Epithelial cell of prostate (primary cell): ENCODE measurements around the gene EXOC2.

Source experiments
- DNase-seq: peaks from one replicate; pipeline ENCODE4 v3.0.0-alpha.2; 2011; ENCODE audit warnings: low read depth, low spot score
- H3K27ac ChIP-seq: fragments of 450-650 bp; 2 replicates; pipeline ENCODE4 v1.5.1; 2017; ENCODE audit warnings: mild to moderate bottlenecking

Gene EXOC2

GRCh38 chr6:506920-507622 is 185.9 kb downstream of the EXOC2 start:
- no peak for DNase-seq
- no peak overlapping the region for H3K27ac ChIP-seq

- no peak overlapping the region for H3K27ac ChIP-seq
- no peak for DNase-seq
These were observed 186.4 kb downstream of the EXOC2 start for GRCh38 chr6:506508-506907.

- DNase-seq: no peak
- no peak overlapping the region for H3K27ac ChIP-seq
These were observed 187.6 kb downstream of the EXOC2 start for GRCh38 chr6:505374-505773.

GRCh38 chr6:504446-504980 is 188.4 kb downstream of the EXOC2 start:
- no peak overlapping the region for H3K27ac ChIP-seq
- DNase-seq: no peak

GRCh38 chr6:503610-504362 is 189.2 kb downstream of the EXOC2 start:
- no peak for DNase-seq
- H3K27ac ChIP-seq: no peak overlapping the region

GRCh38 chr6:502761-503160 is 190.2 kb downstream of the EXOC2 start:
- H3K27ac ChIP-seq: no peak overlapping the region
- no peak for DNase-seq

- no peak for DNase-seq
- no peak overlapping the region for H3K27ac ChIP-seq
These were observed 190.9 kb downstream of the EXOC2 start for GRCh38 chr6:501891-502601.

- H3K27ac ChIP-seq: no peak overlapping the region
- no peak for DNase-seq
These were observed 193.3 kb downstream of the EXOC2 start for GRCh38 chr6:499617-500016.

GRCh38 chr6:498795-499231 is 194.1 kb downstream of the EXOC2 start:
- no peak overlapping the region for H3K27ac ChIP-seq
- DNase-seq: no peak

- H3K27ac ChIP-seq: no peak overlapping the region
- no peak for DNase-seq
These were observed 195.7 kb downstream of the EXOC2 start for GRCh38 chr6:497258-497657.

- no peak overlapping the region for H3K27ac ChIP-seq
- DNase-seq: no peak
These were observed 196.3 kb downstream of the EXOC2 start for GRCh38 chr6:496649-497048.

- DNase-seq: no peak
- H3K27ac ChIP-seq: no peak overlapping the region
These were observed 198.5 kb downstream of the EXOC2 start for GRCh38 chr6:494394-494793.

- DNase-seq: no peak
- no peak overlapping the region for H3K27ac ChIP-seq
These were observed 199.1 kb downstream of the EXOC2 start for GRCh38 chr6:493840-494239.

- DNase-seq: no peak
- H3K27ac ChIP-seq: no peak overlapping the region
These were observed 200.0 kb downstream of the EXOC2 start for GRCh38 chr6:492816-493414.

GRCh38 chr6:492178-492577 is 200.8 kb downstream of the EXOC2 start:
- DNase-seq: no peak
- H3K27ac ChIP-seq: no peak overlapping the region

GRCh38 chr6:491233-491632 is 201.7 kb downstream of the EXOC2 start:
- no peak for DNase-seq
- H3K27ac ChIP-seq: no peak overlapping the region

- no peak overlapping the region for H3K27ac ChIP-seq
- no peak for DNase-seq
These were observed 202.5 kb downstream of the EXOC2 start for GRCh38 chr6:490251-491037.

- H3K27ac ChIP-seq: no peak overlapping the region
- no peak for DNase-seq
These were observed 203.2 kb downstream of the EXOC2 start for GRCh38 chr6:489762-490161.

GRCh38 chr6:489001-489400 is 203.9 kb downstream of the EXOC2 start:
- no peak overlapping the region for H3K27ac ChIP-seq
- DNase-seq: no peak

GRCh38 chr6:487956-488355 is 205.0 kb downstream of the EXOC2 start:
- no peak overlapping the region for H3K27ac ChIP-seq

More at GRCh38 chr6:487956-488355, 205.0 kb downstream of the EXOC2 start:
- no peak for DNase-seq
